Fibroblast of lung (primary cell): Measurements from ENCODE around the gene LNX2. TPM values are rescaled to one million over a fixed set of nuclear protein-coding genes. Genes with fewer than 3 reads are reported as not detected.

Experiments used
- DNase-seq, 2 donors: peaks; one replicate each; pipeline versions ENCODE4 v3.0.0 to v3.0.0-alpha.2; 2010; ENCODE audit warnings: low read depth in 2 of 2
- H2AFZ ChIP-seq: 2 replicates; pipeline ENCODE4 v1.5.1; 2012; ENCODE audit warnings: low read length, control low read depth, inconsistent platforms
- H3K27ac ChIP-seq: 2 replicates; pipeline ENCODE4 v1.5.1; 2011; ENCODE audit warnings: low read length, control low read depth; ENCODE audit not compliant: insufficient read depth
- H3K27me3 ChIP-seq: 2 replicates; pipeline ENCODE4 v1.5.1; 2011; ENCODE audit warnings: mild to moderate bottlenecking, low read length; ENCODE audit not compliant: control insufficient read depth, insufficient read depth
- H3K36me3 ChIP-seq: 2 replicates; pipeline ENCODE4 v1.5.1; 2011; ENCODE audit warnings: low read length; ENCODE audit not compliant: control insufficient read depth, insufficient read depth
- H3K4me1 ChIP-seq: 2 replicates; pipeline ENCODE4 v1.5.1; 2011; ENCODE audit warnings: low read length; ENCODE audit not compliant: control insufficient read depth, insufficient read depth; ENCODE audit errors: extremely low read depth
- H3K4me2 ChIP-seq: 2 replicates; pipeline ENCODE4 v1.5.1; 2011; ENCODE audit warnings: low read length, control low read depth; ENCODE audit not compliant: insufficient read depth; ENCODE audit errors: extremely low read depth
- H3K4me3 ChIP-seq, 4 experiments: fragments of 200-600 bp in 1 of 4; sonication (generic) in 1 of 4; replicated peaks in 1 of 4; 2 replicates each; pipeline ENCODE4 v1.5.1; 2011 to 2016; ENCODE audit warnings: low read length in 4 of 4, low read depth in 3 of 4, mild to moderate bottlenecking in 3 of 4, control low read depth in 2 of 4, inconsistent platforms in 1 of 4, mixed read lengths in 1 of 4; ENCODE audit not compliant: insufficient read depth in 1 of 4; ENCODE audit errors: control extremely low read depth in 1 of 4
- H3K79me2 ChIP-seq: 2 replicates; pipeline ENCODE4 v1.5.1; 2012; ENCODE audit warnings: mild to moderate bottlenecking, low read length, inconsistent platforms; ENCODE audit not compliant: control insufficient read depth, insufficient read depth
- H3K9ac ChIP-seq: 2 replicates; pipeline ENCODE4 v1.5.1; 2011; ENCODE audit warnings: mild to moderate bottlenecking, low read length, control low read depth; ENCODE audit not compliant: insufficient read depth
- H3K9me3 ChIP-seq: 2 replicates; pipeline ENCODE4 v1.5.1; 2012; ENCODE audit warnings: low read depth, low read length; ENCODE audit not compliant: control insufficient read depth, insufficient read depth
- H4K20me1 ChIP-seq: 2 replicates; pipeline ENCODE4 v1.5.1; 2011; ENCODE audit warnings: low read length; ENCODE audit not compliant: control insufficient read depth, insufficient read depth; ENCODE audit errors: extremely low read depth
- EZH2 ChIP-seq: IDR thresholded peaks from 2 replicates; pipeline ENCODE4 v1.5.1; 2012; ENCODE audit warnings: low read length, control low read depth, mild to moderate bottlenecking; ENCODE audit errors: missing control alignments
- polyA plus RNA-seq, 2 donors: library from polyadenylated mRNA; depleted of rRNA in 1 of 2; stranded (reverse) in 1 of 2; unstranded in 1 of 2; fragments of >200 nt; gene quantifications; 2 replicates each; pipeline ENCODE4 v1.2.1, GENCODE V29; 2011 to 2012; ENCODE audit warnings: missing spikeins in 1 of 2
- total RNA-seq: library from RNA; depleted of rRNA; stranded (reverse); fragments of >200 nt; gene quantifications from 2 replicates; pipeline ENCODE4 v1.2.1, GENCODE V29; 2014
- TF ChIP-seq, protein P1 (sequence below), 2 donors: IDR thresholded peaks in 1 of 2; conservative IDR thresholded peaks in 1 of 2; 1 replicate in 1 of 2; 2 replicates in 1 of 2; pipeline ENCODE4 v1.5.1; 2011 to 2012; ENCODE audit warnings: low read length in 2 of 2, control low read depth in 1 of 2, inconsistent platforms in 1 of 2, low read depth in 1 of 2, mild to moderate bottlenecking in 1 of 2

The LNX2 gene
- total and polyA plus RNA-seq, 2 donors (not counting 1 experiment from before 2014, with no cell fraction given): 6.0 to 7.6 TPM

- Histone ChIP-seq H3K27me3 (no peaks in the 10 kb centered on the region), H3K4me1 (no peaks in the 10 kb centered on the region), H3K27ac (no peak overlapping the region), H3K4me3 (no peak overlapping the region), H2AFZ (no peak overlapping the region), H3K79me2 (no peaks in the 10 kb centered on the region), H3K36me3 (no peaks in the 10 kb centered on the region), H3K4me2 (no peak overlapping the region), H4K20me1 (no peaks in the 10 kb centered on the region), H3K9me3 (no peaks in the 10 kb centered on the region), H3K9ac (no peak overlapping the region)
- no peak for DNase-seq
- TF ChIP-seq, protein P1, sequence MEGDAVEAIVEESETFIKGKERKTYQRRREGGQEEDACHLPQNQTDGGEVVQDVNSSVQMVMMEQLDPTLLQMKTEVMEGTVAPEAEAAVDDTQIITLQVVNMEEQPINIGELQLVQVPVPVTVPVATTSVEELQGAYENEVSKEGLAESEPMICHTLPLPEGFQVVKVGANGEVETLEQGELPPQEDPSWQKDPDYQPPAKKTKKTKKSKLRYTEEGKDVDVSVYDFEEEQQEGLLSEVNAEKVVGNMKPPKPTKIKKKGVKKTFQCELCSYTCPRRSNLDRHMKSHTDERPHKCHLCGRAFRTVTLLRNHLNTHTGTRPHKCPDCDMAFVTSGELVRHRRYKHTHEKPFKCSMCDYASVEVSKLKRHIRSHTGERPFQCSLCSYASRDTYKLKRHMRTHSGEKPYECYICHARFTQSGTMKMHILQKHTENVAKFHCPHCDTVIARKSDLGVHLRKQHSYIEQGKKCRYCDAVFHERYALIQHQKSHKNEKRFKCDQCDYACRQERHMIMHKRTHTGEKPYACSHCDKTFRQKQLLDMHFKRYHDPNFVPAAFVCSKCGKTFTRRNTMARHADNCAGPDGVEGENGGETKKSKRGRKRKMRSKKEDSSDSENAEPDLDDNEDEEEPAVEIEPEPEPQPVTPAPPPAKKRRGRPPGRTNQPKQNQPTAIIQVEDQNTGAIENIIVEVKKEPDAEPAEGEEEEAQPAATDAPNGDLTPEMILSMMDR (conservative IDR thresholded peaks at IDR 0.05 in 1 of 2, IDR thresholded peaks at IDR 0.05 in 1 of 2; ENCODE audit: low read depth in 1 of 2, low read length in 2 of 2): no peak
- no peak for TF ChIP-seq EZH2
These were observed 57.9 kb downstream of the LNX2 start for GRCh38 chr13:27562457-27562856.

DNA sequence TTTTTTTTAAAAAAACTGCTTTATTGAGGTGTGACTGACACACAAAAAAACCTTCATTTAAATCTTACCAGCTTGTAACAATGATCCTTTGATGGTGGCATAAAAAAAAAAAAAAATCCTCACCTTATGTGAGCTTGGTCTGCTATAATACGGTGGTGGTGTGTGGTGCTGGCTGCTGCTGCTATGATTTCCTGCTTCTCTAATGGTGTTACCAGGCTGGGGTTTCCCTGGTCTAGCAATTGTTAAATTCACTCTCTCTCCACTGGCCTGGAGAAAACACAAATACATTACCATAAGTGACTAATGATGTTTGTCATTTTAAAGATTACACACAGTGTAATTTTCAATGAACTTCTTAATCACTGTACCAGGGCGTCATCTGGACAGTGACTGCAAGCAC lies 60.6 kb downstream of the LNX2 start:
- no peak overlapping the region for H2AFZ ChIP-seq
- H3K4me2 ChIP-seq: no peak overlapping the region
- no peak overlapping the region for H3K27ac ChIP-seq
- DNase-seq: no peak
- H3K9me3 ChIP-seq: no peaks in the 10 kb centered on the region
- TF ChIP-seq, protein P1 (conservative IDR thresholded peaks at IDR 0.05 in 1 of 2, IDR thresholded peaks at IDR 0.05 in 1 of 2; ENCODE audit: low read depth in 1 of 2, low read length in 2 of 2): no peak
- no peak for TF ChIP-seq EZH2
- H4K20me1 ChIP-seq: no peaks in the 10 kb centered on the region
- no peaks in the 10 kb centered on the region for H3K27me3 ChIP-seq
- H3K9ac ChIP-seq: no peak overlapping the region
- no peaks in the 10 kb centered on the region for H3K4me1 ChIP-seq
- H3K79me2 ChIP-seq: no peaks in the 10 kb centered on the region
- no peaks in the 10 kb centered on the region for H3K36me3 ChIP-seq
- no peak overlapping the region for H3K4me3 ChIP-seq

GRCh38 chr13:27556109-27556508 lies 64.2 kb downstream of the LNX2 start:
- Histone ChIP-seq H3K27me3 (no peaks in the 10 kb centered on the region), H3K9ac (no peak overlapping the region), H3K4me2 (no peak overlapping the region), H3K4me3 (no peak overlapping the region), H3K27ac (no peak overlapping the region), H3K79me2 (no peaks in the 10 kb centered on the region), H3K4me1 (no peaks in the 10 kb centered on the region), H4K20me1 (no peaks in the 10 kb centered on the region), H3K36me3 (no peaks in the 10 kb centered on the region), H3K9me3 (no peaks in the 10 kb centered on the region), H2AFZ (no peak overlapping the region)
- peak; percentile 67 to 87 for DNase-seq
- TF ChIP-seq, protein P1 (conservative IDR thresholded peaks at IDR 0.05 in 1 of 2, IDR thresholded peaks at IDR 0.05 in 1 of 2; ENCODE audit: low read depth in 1 of 2, low read length in 2 of 2): peak; percentile 15 to 32
- no peak for TF ChIP-seq EZH2
